ENCODE results near the gene NCOA7. TPM values are rescaled to one million over a fixed set of nuclear protein-coding genes. Genes with fewer than 3 reads are reported as not detected.
A peak's percentile ranks its signal among the peaks of the same experiment; 100 is the strongest.

Gene NCOA7
- total and polyA plus RNA-seq, 2 of the 8 experiments (the other 6 are each of a cell fraction or from before 2014, with no cell fraction given) = 2.6 to 10.7 TPM

GRCh38 chr6:125751334-125751916, 39.3 kb upstream of the NCOA7 start:
- no peak overlapping the region for H4K5ac ChIP-seq (ENCODE audit: insufficient read length, low read depth, low read length)
- no peak overlapping the region for H3K56ac ChIP-seq (replicated peaks; ENCODE audit: insufficient read length, low read depth, low read length)
- no peak overlapping the region for H2BK20ac ChIP-seq (ENCODE audit: low read length)
- no peak overlapping the region for H3K14ac ChIP-seq (ENCODE audit: insufficient read length)
- peaks cover 0 to 14% (median 2%) of the 10 kb centered on the region in 4 experiments; a peak in 4 of 7 replicates for H3K4me1 ChIP-seq (replicated peaks in 1 of 4; ENCODE audit: control insufficient read depth in 3 of 4, insufficient read depth in 4 of 4, low read length in 3 of 4)
- H2BK120ac ChIP-seq (replicated peaks; ENCODE audit: low read depth, low read length) = no peak overlapping the region
- ChIA-PET POLR2A (ENCODE audit: partially characterized antibody) (interaction anchor here (1.1 to 2.2 kb wide), 5 partner anchors 30 to 72 kb away, joined by 3 to 6 read pairs (median 3); no protein-coding TSS in a partner anchor), CTCF (ENCODE audit: partially characterized antibody) (interaction anchor here (0.5 to 2.2 kb wide), 9 partner anchors 8 to 621 kb away, joined by 3 to 12 read pairs (median 4); no protein-coding TSS in a partner anchor)
- no peak overlapping the region for H4K8ac ChIP-seq (ENCODE audit: extremely low read depth, insufficient read depth, low read length)
- no peak overlapping the region for H3K23ac ChIP-seq (ENCODE audit: insufficient read length)
- no peak overlapping the region for H4K91ac ChIP-seq (replicated peaks; ENCODE audit: insufficient read length, low read length)
- peaks cover 2 to 5% of the 10 kb centered on the region in 2 experiments for H4K20me1 ChIP-seq (replicated peaks in 1 of 2; ENCODE audit: control insufficient read depth in 1 of 2, insufficient read depth in 2 of 2, low read length in 2 of 2)
- H3K79me1 ChIP-seq (ENCODE audit: low read depth, low read length) = peaks cover 4% of the 10 kb centered on the region; the same call in 1 of the 2 replicates
- peaks cover 0 to 24% (median 16%) of the 10 kb centered on the region in 4 experiments; a peak in 6 of 7 replicates for H3K27me3 ChIP-seq (replicated peaks in 1 of 4; ENCODE audit: control insufficient read depth in 3 of 4, extremely low read depth in 1 of 4, insufficient read depth in 3 of 4, low read length in 3 of 4)
- no peaks in the 10 kb centered on the region for H3K9me3 ChIP-seq (ENCODE audit: insufficient read depth in 2 of 2, low read depth in 1 of 2, low read length in 1 of 2)
- H2AK5ac ChIP-seq (ENCODE audit: low read depth, low read length) = no peak overlapping the region
- H3K27ac ChIP-seq (ENCODE audit: low read depth, low read length) = no peak overlapping the region
- H2BK15ac ChIP-seq (ENCODE audit: low read length) = no peak overlapping the region
- H3K18ac ChIP-seq (ENCODE audit: extremely low read depth, low read length) = no peak overlapping the region
- H3K4me2 ChIP-seq (ENCODE audit: insufficient read depth in 1 of 2, low read depth in 2 of 2, low read length in 2 of 2) = peak overlapping the region; percentile 52 to 99
- peaks cover 26% of the 10 kb centered on the region for H3K23me2 ChIP-seq (ENCODE audit: low read depth, low read length)
- no peak overlapping the region for H2AFZ ChIP-seq (ENCODE audit: low read length)
- H2BK12ac ChIP-seq (ENCODE audit: low read depth, low read length) = no peak overlapping the region
- H3K4me3 ChIP-seq (ENCODE audit: extremely low read depth in 1 of 4, insufficient read depth in 2 of 4, low read depth in 3 of 4, low read length in 4 of 4) = peak overlapping the region in 2 of 4 experiments; percentile 14 to 77; a peak in 3 of 8 replicates
- H3K9ac ChIP-seq (replicated peaks in 1 of 4; ENCODE audit: extremely low read depth in 1 of 4, low read depth in 3 of 4, low read length in 3 of 4) = no peak overlapping the region
- H3K79me2 ChIP-seq (ENCODE audit: control insufficient read depth in 1 of 2, insufficient read depth in 2 of 2, low read length in 2 of 2) = peaks cover 0 to 22% of the 10 kb centered on the region in 2 experiments; a peak in 3 of 4 replicates
- H3K36me3 ChIP-seq (ENCODE audit: control insufficient read depth in 2 of 4, insufficient read depth in 4 of 4, low read length in 3 of 4) = peaks cover 0 to 15% (median 4%) of the 10 kb centered on the region in 4 experiments; a peak in 3 of 8 replicates
- FAIRE-seq (no peak), DNase-seq (ENCODE audit: low read depth in 1 of 2, low spot score in 2 of 2) (no peak)
- 38% methylated on average over 6 of the region's 6 CpGs; no CpG with 5 or more reads in 1 of the 2 experiments for WGBS, 2 experiments (ENCODE audit: extremely low coverage in 1 of 2, insufficient coverage in 1 of 2, insufficient read length in 1 of 2, insufficient replicate concordance in 2 of 2, low coverage in 1 of 2, low lambda C conversion rate in 2 of 2, missing lambda C conversion rate in 1 of 2)
- H3K4ac ChIP-seq (replicated peaks; ENCODE audit: insufficient read length, low read depth, low read length) = no peak overlapping the region
- no peak overlapping the region for H2BK5ac ChIP-seq (ENCODE audit: low read depth, low read length)
- TF ChIP-seq E2F6 (IDR thresholded peaks at IDR 0.05) (no peak), POLR2AphosphoS5 (IDR thresholded peaks at IDR 0.05; ENCODE audit: low read depth, low read length) (no peak), POLR2A (IDR thresholded peaks at IDR 0.05; ENCODE audit: control extremely low read depth in 1 of 2, low read depth in 2 of 2, low read length in 2 of 2) (no peak), USF2 (IDR thresholded peaks at IDR 0.05; ENCODE audit: low read length) (no peak), POU5F1 (IDR thresholded peaks at IDR 0.05; ENCODE audit: low read depth, low read length) (peak; percentile 53; the same call in 1 of the 2 replicates), KDM4A (IDR thresholded peaks at IDR 0.05; ENCODE audit: low read depth, low read length, severe bottlenecking) (no peak), SIRT6 (IDR thresholded peaks at IDR 0.05; ENCODE audit: low read length) (no peak), NANOG (IDR thresholded peaks at IDR 0.05; ENCODE audit: insufficient read depth, low read depth, low read length, poor library complexity, severe bottlenecking) (peak; percentile 17), EP300 (IDR thresholded peaks at IDR 0.05; ENCODE audit: borderline replicate concordance in 1 of 2, low read depth in 2 of 2, low read length in 2 of 2) (no peak), CREB1 (IDR thresholded peaks at IDR 0.05) (no peak)
